ENCODE measurements around the gene PHYHD1.

DNA sequence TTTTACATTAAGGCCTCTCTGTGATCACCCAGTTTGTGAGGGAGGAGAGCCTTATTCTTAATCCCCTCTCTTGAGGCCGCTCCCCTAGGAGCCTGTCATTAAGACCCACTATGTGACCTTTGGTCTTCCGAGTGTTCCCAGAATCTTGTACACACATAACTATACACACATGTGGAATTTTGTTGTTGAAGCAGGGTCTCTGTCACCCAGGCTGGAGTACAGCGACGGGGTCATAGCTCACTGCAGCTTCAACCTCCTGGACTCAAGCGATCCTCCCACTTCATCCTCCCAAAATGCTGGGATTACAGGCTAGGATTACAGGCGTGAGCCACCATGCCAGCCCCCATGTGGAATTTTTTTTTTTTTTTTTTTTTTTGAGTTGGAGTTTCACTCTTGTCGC lies 14.8 kb upstream of the PHYHD1 start:
- no peak for TF ChIP-seq POLR2AphosphoS5 (IDR thresholded peaks at IDR 0.05; ENCODE audit: low read depth)
- TF ChIP-seq, protein P1, sequence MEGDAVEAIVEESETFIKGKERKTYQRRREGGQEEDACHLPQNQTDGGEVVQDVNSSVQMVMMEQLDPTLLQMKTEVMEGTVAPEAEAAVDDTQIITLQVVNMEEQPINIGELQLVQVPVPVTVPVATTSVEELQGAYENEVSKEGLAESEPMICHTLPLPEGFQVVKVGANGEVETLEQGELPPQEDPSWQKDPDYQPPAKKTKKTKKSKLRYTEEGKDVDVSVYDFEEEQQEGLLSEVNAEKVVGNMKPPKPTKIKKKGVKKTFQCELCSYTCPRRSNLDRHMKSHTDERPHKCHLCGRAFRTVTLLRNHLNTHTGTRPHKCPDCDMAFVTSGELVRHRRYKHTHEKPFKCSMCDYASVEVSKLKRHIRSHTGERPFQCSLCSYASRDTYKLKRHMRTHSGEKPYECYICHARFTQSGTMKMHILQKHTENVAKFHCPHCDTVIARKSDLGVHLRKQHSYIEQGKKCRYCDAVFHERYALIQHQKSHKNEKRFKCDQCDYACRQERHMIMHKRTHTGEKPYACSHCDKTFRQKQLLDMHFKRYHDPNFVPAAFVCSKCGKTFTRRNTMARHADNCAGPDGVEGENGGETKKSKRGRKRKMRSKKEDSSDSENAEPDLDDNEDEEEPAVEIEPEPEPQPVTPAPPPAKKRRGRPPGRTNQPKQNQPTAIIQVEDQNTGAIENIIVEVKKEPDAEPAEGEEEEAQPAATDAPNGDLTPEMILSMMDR (IDR thresholded peaks at IDR 0.05; ENCODE audit: insufficient read depth, low read length), result no peak
- TF ChIP-seq GABPA (IDR thresholded peaks at IDR 0.05; ENCODE audit: low read depth), result no peak
